GM13977 (cell line): ENCODE data around the gene SMNDC1.
"Not testable (repeated sequence)": the region's sequence is repeated elsewhere in the genome, so short reads cannot be mapped to it uniquely, and the experiment has no call there.

ENCODE experiments used
- DNase-seq: peaks from one replicate; pipeline ENCODE4 v3.0.0; 2012; ENCODE audit warnings: low spot score
- CTCF ChIP-seq: IDR thresholded peaks from 2 replicates; pipeline ENCODE4 v1.5.1; 2012; ENCODE audit warnings: mild to moderate bottlenecking, control low read depth; ENCODE audit not compliant: insufficient read depth; ENCODE audit errors: extremely low read depth, missing control alignments
- in situ Hi-C: fragments of 300-500 bp; cut with MboI; formaldehyde crosslinking; loops from one replicate; pipeline ENCODE4 v1.12.0; 2022; ENCODE audit warnings: low sequenced_read_pairs, low pct_unique_long_range_greater_than_20kb, mixed read lengths, inconsistent platforms; ENCODE audit not compliant: unreplicated experiment

The SMNDC1 gene

DNA sequence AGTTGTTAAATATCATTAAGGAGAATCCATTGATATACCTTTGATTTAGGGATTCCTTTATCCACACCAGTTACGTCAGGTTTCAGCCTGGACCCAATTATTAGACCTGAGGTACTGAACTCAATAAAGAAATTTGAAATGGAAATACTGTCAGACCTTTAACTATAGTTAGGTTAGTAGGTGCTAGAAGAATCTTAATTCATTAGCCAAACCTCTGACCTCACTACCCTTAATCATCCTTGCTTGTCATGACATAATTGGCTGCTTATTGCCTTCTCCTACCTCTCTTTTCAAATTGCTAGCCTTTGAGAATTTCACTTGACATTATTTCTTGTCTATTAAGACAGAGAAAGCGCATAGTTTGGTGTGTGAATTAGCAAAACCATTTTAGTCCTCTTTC is 27.1 kb downstream of the SMNDC1 start:
- DNase-seq = no peak
- no peak for TF ChIP-seq CTCF
- in situ Hi-C loops = loop anchor here (5.0 kb wide), 1 partner anchor 140 kb away; no protein-coding TSS in a partner anchor

- in situ Hi-C loops = loop anchor here (5.0 kb wide), 1 partner anchor 139 kb away; no protein-coding TSS in a partner anchor
- no peak for DNase-seq
- TF ChIP-seq CTCF = no peak
Observed at GRCh38 chr10:110276603-110277002, 28.1 kb downstream of the SMNDC1 start.

DNA sequence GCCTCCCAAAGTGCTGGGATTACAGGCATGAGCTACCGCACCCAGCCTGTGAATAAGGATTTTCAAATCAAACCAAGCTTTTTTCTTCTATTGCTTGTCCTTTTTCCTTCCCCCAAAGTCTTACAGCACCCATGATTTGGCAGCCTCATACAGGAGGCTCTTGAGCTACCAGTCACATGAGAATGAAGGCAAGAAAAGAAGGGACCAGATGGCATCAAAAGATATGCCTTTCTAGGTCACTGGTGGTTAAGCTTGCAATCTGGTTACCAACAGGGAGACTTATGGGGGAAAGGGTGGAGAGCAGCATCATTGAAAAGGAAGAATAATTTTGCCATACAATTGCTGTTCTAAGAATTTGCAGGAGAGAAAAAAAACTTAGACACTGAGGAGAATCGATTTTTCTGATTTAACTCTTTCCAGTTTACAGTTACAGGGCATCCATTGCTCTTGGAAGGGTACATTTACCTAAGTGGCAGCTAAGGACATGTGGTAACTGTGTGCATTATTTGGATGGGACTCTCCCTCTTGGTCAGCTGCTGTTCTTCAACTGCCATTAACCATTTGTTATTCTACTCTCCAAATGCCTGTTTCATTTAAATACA is 29.5 kb downstream of the SMNDC1 start:
- TF ChIP-seq CTCF = no peak
- DNase-seq = no peak
- in situ Hi-C loops = loop anchor here (5.0 kb wide), 1 partner anchor 138 kb away; no protein-coding TSS in a partner anchor

DNA sequence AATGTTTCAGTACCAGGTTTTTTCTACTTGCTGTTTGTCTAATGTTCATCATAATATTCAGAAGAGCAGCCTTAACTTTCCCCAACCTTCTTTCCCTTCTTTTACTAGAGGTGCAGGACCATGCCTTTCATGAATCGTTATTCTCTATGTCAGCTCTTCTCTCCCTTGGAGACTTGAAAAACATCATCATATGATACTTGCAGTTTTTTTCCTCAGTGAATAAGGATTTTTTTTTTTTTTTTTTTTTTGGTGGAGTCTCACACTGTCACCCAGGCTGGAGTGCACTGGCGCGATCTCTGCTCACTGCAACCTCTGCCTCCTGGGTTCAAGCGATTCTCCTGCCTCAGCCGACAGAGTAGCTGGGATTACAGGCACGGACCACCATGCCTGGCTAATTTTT is 30.1 kb downstream of the SMNDC1 start:
- no peak for DNase-seq
- in situ Hi-C loops = loop anchor here (5.0 kb wide), 1 partner anchor 137 kb away; no protein-coding TSS in a partner anchor

DNA sequence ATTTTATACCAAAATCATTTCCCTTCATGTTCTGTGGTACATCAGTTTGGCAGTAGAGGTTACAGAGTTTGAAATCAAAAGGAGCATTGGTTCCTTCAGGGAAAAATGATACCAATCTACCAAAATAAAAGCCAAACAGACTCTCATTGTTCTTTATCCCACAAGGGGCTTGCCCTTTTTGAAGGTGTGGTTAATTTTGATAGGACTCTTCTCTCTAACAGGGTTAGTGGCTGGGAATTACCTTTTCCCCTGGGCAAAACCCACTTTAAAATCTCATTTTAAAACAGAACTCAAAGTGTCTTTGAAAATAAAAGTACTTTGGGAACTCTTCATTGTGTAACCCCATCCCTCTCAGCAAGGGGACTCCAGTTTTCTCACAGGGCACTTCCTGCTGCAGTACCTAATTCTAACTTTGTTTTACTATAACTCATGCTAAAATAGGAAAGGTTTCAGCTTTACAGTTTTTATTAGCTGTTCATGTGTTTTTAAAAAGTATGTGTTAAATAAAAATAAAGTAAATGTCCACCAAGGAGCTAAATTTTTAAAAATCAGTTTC is 30.6 kb downstream of the SMNDC1 start:
- TF ChIP-seq CTCF = no peak
- DNase-seq = no peak
- in situ Hi-C loops = no loop called here

More for the DNA sequence above, 30.1 kb downstream of the SMNDC1 start:
- TF ChIP-seq CTCF = no peak

- TF ChIP-seq CTCF = no peak
- in situ Hi-C loops = no loop called here
- peak; percentile 15 for DNase-seq
Observed at GRCh38 chr10:110273474-110273873, 31.2 kb downstream of the SMNDC1 start.

DNA sequence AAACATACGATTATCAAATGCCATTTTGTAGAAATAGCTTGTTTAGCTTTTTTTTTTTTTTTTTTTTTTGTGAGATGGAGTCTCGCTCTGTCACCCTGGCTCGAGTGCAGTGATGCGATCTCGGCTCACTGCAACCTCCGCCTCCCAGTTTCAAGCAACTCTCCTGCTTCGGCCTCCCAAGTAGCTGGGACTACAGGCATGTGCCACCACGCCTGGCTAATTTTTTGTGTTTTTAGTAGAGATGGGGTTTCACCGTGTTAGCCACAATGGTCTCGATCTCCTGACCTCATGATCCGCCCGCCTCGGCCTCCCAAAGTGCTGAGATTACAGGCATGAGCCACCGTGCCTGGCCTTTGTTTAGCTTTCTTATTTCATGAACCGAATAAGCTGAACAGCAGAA is 31.7 kb downstream of the SMNDC1 start:
- DNase-seq, in situ Hi-C loops: not testable (repeated sequence)
